ENCODE data around the gene GMPR. TPM values are rescaled to one million over a fixed set of nuclear protein-coding genes. Genes with fewer than 3 reads are reported as not detected.
A peak's percentile ranks its signal among the peaks of the same experiment; 100 is the strongest.

Gene GMPR
- total and polyA plus RNA-seq, 5 donors = 68.2 to 123 (median 72.3) TPM

GRCh38 chr6:16288163-16288562 is 49.8 kb downstream of the GMPR start:
- Histone ChIP-seq H3K4me1 (ENCODE audit: control insufficient read depth, insufficient read depth, low read length) (no peaks in the 10 kb centered on the region), H3K27ac (ENCODE audit: low read length) (no peak overlapping the region), H3K4me3 (ENCODE audit: low read length) (no peak overlapping the region), H3K27me3 (ENCODE audit: control insufficient read depth, insufficient read depth) (no peaks in the 10 kb centered on the region), H3K9me3 (ENCODE audit: control insufficient read depth, low read length) (no peaks in the 10 kb centered on the region)
- 95% methylated on average over 26 of the region's 26 CpGs for WGBS
- no peak for ATAC-seq
- DNase-seq = no peak
- intact Hi-C loops (cut with DNase I) = no loop called here

GRCh38 chr6:16291739-16292138 is 53.4 kb downstream of the GMPR start:
- no peak for ATAC-seq

GRCh38 chr6:16292432-16292831 is 54.0 kb downstream of the GMPR start:
- no peak overlapping the region for H3K4me3 ChIP-seq (ENCODE audit: low read length)
- 87% methylated on average over 5 of the region's 5 CpGs for WGBS
- DNase-seq = no peak
- no peaks in the 10 kb centered on the region for H3K9me3 ChIP-seq (ENCODE audit: control insufficient read depth, low read length)
- no peak overlapping the region for H3K27ac ChIP-seq (ENCODE audit: low read length)
- H3K27me3 ChIP-seq (ENCODE audit: control insufficient read depth, insufficient read depth) = no peaks in the 10 kb centered on the region
- H3K4me1 ChIP-seq (ENCODE audit: control insufficient read depth, insufficient read depth, low read length) = no peaks in the 10 kb centered on the region
- intact Hi-C loops (cut with DNase I) = no loop called here
- no peak for ATAC-seq

More at GRCh38 chr6:16291739-16292138, 53.4 kb downstream of the GMPR start:
- Histone ChIP-seq H3K9me3 (ENCODE audit: control insufficient read depth, low read length) (no peaks in the 10 kb centered on the region), H3K27ac (ENCODE audit: low read length) (no peak overlapping the region), H3K27me3 (ENCODE audit: control insufficient read depth, insufficient read depth) (no peaks in the 10 kb centered on the region), H3K4me1 (ENCODE audit: control insufficient read depth, insufficient read depth, low read length) (no peaks in the 10 kb centered on the region), H3K4me3 (ENCODE audit: low read length) (no peak overlapping the region)
- WGBS = 87% methylated on average over 6 of the region's 6 CpGs
- DNase-seq = no peak
- intact Hi-C loops (cut with DNase I) = no loop called here

GRCh38 chr6:16292942-16293341 is 54.6 kb downstream of the GMPR start:
- Histone ChIP-seq H3K9me3 (ENCODE audit: control insufficient read depth, low read length) (no peaks in the 10 kb centered on the region), H3K4me1 (ENCODE audit: control insufficient read depth, insufficient read depth, low read length) (no peaks in the 10 kb centered on the region), H3K27me3 (ENCODE audit: control insufficient read depth, insufficient read depth) (no peaks in the 10 kb centered on the region), H3K27ac (ENCODE audit: low read length) (no peak overlapping the region), H3K4me3 (ENCODE audit: low read length) (no peak overlapping the region)
- DNase-seq (no peak), ATAC-seq (no peak)
- 92% methylated on average over 8 of the region's 8 CpGs for WGBS
- intact Hi-C loops (cut with DNase I) = no loop called here

- intact Hi-C loops (cut with DNase I) = no loop called here
Measured at GRCh38 chr6:16294371-16294770, 56.0 kb downstream of the GMPR start.

GRCh38 chr6:16295060-16295459 is 56.7 kb downstream of the GMPR start:
- no peak overlapping the region for H3K27ac ChIP-seq (ENCODE audit: low read length)
- no peaks in the 10 kb centered on the region for H3K4me1 ChIP-seq (ENCODE audit: control insufficient read depth, insufficient read depth, low read length)
- H3K4me3 ChIP-seq (ENCODE audit: low read length) = no peak overlapping the region
- H3K9me3 ChIP-seq (ENCODE audit: control insufficient read depth, low read length) = no peaks in the 10 kb centered on the region
- H3K27me3 ChIP-seq (ENCODE audit: control insufficient read depth, insufficient read depth) = no peaks in the 10 kb centered on the region
- ATAC-seq (no peak), DNase-seq (no peak)
- 88% methylated on average over 15 of the region's 15 CpGs for WGBS
- intact Hi-C loops (cut with DNase I) = no loop called here

More at GRCh38 chr6:16294371-16294770, 56.0 kb downstream of the GMPR start:
- ATAC-seq (no peak), DNase-seq (no peak)
- Histone ChIP-seq H3K4me1 (ENCODE audit: control insufficient read depth, insufficient read depth, low read length) (no peaks in the 10 kb centered on the region), H3K27me3 (ENCODE audit: control insufficient read depth, insufficient read depth) (no peaks in the 10 kb centered on the region), H3K9me3 (ENCODE audit: control insufficient read depth, low read length) (no peaks in the 10 kb centered on the region), H3K27ac (ENCODE audit: low read length) (no peak overlapping the region), H3K4me3 (ENCODE audit: low read length) (no peak overlapping the region)
- WGBS = 90% methylated on average over 10 of the region's 10 CpGs

- H3K9me3 ChIP-seq (ENCODE audit: control insufficient read depth, low read length) = no peaks in the 10 kb centered on the region
- no peak for DNase-seq
- ATAC-seq = no peak
- intact Hi-C loops (cut with DNase I) = no loop called here
- H3K4me3 ChIP-seq (ENCODE audit: low read length) = no peak overlapping the region
- 89% methylated on average over 5 of the region's 5 CpGs for WGBS
- no peaks in the 10 kb centered on the region for H3K27me3 ChIP-seq (ENCODE audit: control insufficient read depth, insufficient read depth)
- no peak overlapping the region for H3K27ac ChIP-seq (ENCODE audit: low read length)
- H3K4me1 ChIP-seq (ENCODE audit: control insufficient read depth, insufficient read depth, low read length) = no peaks in the 10 kb centered on the region
Measured at GRCh38 chr6:16295471-16295870, 57.1 kb downstream of the GMPR start.

GRCh38 chr6:16296061-16296670 is 57.8 kb downstream of the GMPR start:
- H3K4me1 ChIP-seq (ENCODE audit: control insufficient read depth, insufficient read depth, low read length) = no peaks in the 10 kb centered on the region
- ATAC-seq = no peak
- no peaks in the 10 kb centered on the region for H3K27me3 ChIP-seq (ENCODE audit: control insufficient read depth, insufficient read depth)
- intact Hi-C loops (cut with DNase I) = no loop called here
- no peak overlapping the region for H3K4me3 ChIP-seq (ENCODE audit: low read length)
- 94% methylated on average over 7 of the region's 7 CpGs for WGBS
- no peaks in the 10 kb centered on the region for H3K9me3 ChIP-seq (ENCODE audit: control insufficient read depth, low read length)
- no peak overlapping the region for H3K27ac ChIP-seq (ENCODE audit: low read length)
- no peak for DNase-seq

GRCh38 chr6:16299861-16300260 is 61.5 kb downstream of the GMPR start:
- 86% methylated on average over 3 of the region's 3 CpGs for WGBS
- no peak overlapping the region for H3K27ac ChIP-seq (ENCODE audit: low read length)
- no peaks in the 10 kb centered on the region for H3K27me3 ChIP-seq (ENCODE audit: control insufficient read depth, insufficient read depth)
- H3K4me3 ChIP-seq (ENCODE audit: low read length) = no peak overlapping the region
- no peaks in the 10 kb centered on the region for H3K9me3 ChIP-seq (ENCODE audit: control insufficient read depth, low read length)
- H3K4me1 ChIP-seq (ENCODE audit: control insufficient read depth, insufficient read depth, low read length) = no peaks in the 10 kb centered on the region
- DNase-seq = no peak
- intact Hi-C loops (cut with DNase I) = no loop called here
- ATAC-seq = no peak

GRCh38 chr6:16301511-16301910 is 63.1 kb downstream of the GMPR start:
- intact Hi-C loops (cut with DNase I) = no loop called here
- WGBS = 80% methylated on average over 7 of the region's 7 CpGs
- Histone ChIP-seq H3K4me3 (ENCODE audit: low read length) (no peak overlapping the region), H3K4me1 (ENCODE audit: control insufficient read depth, insufficient read depth, low read length) (no peaks in the 10 kb centered on the region), H3K27me3 (ENCODE audit: control insufficient read depth, insufficient read depth) (no peaks in the 10 kb centered on the region), H3K27ac (ENCODE audit: low read length) (no peak overlapping the region), H3K9me3 (ENCODE audit: control insufficient read depth, low read length) (no peaks in the 10 kb centered on the region)
- ATAC-seq (no peak), DNase-seq (no peak)

GRCh38 chr6:16302721-16303552 is 64.5 kb downstream of the GMPR start:
- intact Hi-C loops (cut with DNase I) = no loop called here
- no peaks in the 10 kb centered on the region for H3K9me3 ChIP-seq (ENCODE audit: control insufficient read depth, low read length)
- WGBS = 54% methylated on average over 27 of the region's 27 CpGs
- H3K4me1 ChIP-seq (ENCODE audit: control insufficient read depth, insufficient read depth, low read length) = no peaks in the 10 kb centered on the region
- peak; percentile 20 to 31 for ATAC-seq
- H3K27ac ChIP-seq (ENCODE audit: low read length) = no peak overlapping the region
- no peak for DNase-seq
- H3K27me3 ChIP-seq (ENCODE audit: control insufficient read depth, insufficient read depth) = no peaks in the 10 kb centered on the region
- H3K4me3 ChIP-seq (ENCODE audit: low read length) = no peak overlapping the region

Measured in right cardiac atrium (tissue), 5 donors.